Measurements from ENCODE around the gene PTN.

- TF ChIP-seq CTCF (IDR thresholded peaks at IDR 0.05) (no peak), REST (IDR thresholded peaks at IDR 0.05; ENCODE audit: insufficient read depth in 1 of 2, low read depth in 2 of 2, low read length in 1 of 2) (no peak)
Measured at GRCh38 chr7:137324796-137325696, 18.5 kb downstream of the PTN start.

All from Panc1 (cell line).